ENCODE data around the gene KRT78.

The KRT78 gene

DNA sequence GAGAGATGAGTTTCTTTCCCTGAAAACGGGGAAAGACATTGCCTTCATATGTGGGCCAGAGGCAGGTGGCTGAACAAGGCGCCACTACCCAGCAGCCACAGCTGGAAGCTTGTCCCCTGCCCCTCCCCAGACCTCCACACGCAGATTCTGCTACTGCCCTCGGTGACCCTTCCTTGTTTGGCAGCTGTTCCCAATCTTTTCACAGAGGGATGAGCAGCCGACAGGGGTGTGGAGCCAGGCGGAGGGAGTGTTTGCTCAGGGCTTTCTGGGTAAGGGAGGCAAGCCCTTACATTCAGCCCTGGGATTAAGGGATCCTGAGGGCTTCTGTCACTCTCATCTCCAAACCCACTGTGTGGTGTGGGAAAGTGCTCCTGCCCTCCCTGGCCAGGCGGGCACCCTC lies 30.4 kb downstream of the KRT78 start:
- no peak overlapping the region for H3K27ac Mint-ChIP-seq
- no peaks in the 10 kb centered on the region for H3K36me3 Mint-ChIP-seq
- H3K4me3 Mint-ChIP-seq, result no peak overlapping the region
- H3K27me3 Mint-ChIP-seq, result peaks cover 30% of the 10 kb centered on the region
- no peaks in the 10 kb centered on the region for H3K9me3 Mint-ChIP-seq
- ATAC-seq (ENCODE audit: low read depth) (no peak), DNase-seq (ENCODE audit: low spot score in 2 of 2) (no peak)
- no peaks in the 10 kb centered on the region for H3K4me1 Mint-ChIP-seq

DNA sequence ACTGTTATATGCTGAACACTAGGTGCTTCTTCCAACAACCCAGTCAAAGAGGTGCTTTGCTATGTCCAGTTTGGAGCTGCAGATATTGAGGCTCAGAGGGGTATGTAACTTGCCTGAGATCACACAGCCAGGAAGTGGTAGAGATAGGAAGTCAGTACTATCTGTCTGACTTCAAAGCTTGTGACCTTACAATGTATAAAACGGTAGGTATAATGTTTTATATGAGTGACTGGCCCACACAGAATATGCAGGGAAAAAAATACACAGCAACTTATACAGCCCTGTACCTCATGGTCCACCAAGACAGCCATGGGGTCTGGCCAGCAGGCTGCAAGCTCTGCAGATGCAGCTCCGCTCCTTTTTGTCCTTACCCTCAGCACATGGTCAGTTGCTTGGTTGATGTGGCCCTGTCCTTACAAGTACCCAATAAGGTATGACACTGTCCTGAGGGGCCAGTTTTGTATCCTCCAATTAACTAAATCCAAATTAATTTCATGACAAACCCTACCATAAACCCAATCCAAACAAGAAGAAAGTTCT lies 31.0 kb downstream of the KRT78 start:
- H3K27ac Mint-ChIP-seq, result no peak overlapping the region
- H3K27me3 Mint-ChIP-seq, result peaks cover 26% of the 10 kb centered on the region
- no peak overlapping the region for H3K4me3 Mint-ChIP-seq
- H3K36me3 Mint-ChIP-seq, result no peaks in the 10 kb centered on the region
- no peaks in the 10 kb centered on the region for H3K4me1 Mint-ChIP-seq
- DNase-seq (ENCODE audit: low spot score in 2 of 2) (no peak), ATAC-seq (ENCODE audit: low read depth) (no peak)
- no peaks in the 10 kb centered on the region for H3K9me3 Mint-ChIP-seq

DNA sequence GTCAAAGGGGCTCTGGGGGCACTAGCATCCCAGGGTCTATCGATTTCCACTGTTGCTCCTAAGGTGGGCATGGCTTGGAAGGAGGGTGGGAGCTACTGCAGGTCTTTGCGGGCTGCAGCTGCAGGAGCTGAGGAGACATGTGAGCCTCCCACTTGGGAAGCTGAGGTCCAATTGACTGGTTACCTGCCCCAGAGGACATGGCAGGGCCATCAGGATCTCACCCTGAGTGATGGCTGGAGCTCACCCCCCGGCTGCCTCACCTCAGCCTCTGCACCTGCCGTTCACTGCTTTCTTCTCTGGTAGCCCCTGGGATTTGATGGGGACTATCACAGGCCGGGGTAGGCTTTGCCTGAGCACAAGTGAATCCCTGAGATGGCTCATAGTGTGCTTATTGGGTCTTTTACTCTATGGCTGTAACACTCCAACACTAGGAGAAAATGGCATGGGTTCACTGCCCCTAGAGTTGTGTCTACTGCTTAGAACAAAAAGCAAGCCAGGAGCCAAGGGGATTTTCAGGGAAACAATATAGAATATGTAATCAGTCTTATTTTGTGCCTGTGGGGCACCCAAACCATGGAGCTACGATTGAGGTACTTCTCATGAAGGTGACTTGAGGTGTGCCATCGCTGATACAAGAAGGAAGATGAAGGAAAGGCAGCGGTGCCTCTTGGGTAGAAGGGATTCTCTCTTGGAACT lies 31.6 kb downstream of the KRT78 start:
- DNase-seq (ENCODE audit: low spot score in 2 of 2) (no peak), ATAC-seq (ENCODE audit: low read depth) (no peak)
- H3K4me3 Mint-ChIP-seq, result no peak overlapping the region
- no peaks in the 10 kb centered on the region for H3K36me3 Mint-ChIP-seq
- H3K27me3 Mint-ChIP-seq, result peaks cover 24% of the 10 kb centered on the region
- H3K9me3 Mint-ChIP-seq, result no peaks in the 10 kb centered on the region
- no peak overlapping the region for H3K27ac Mint-ChIP-seq
- no peaks in the 10 kb centered on the region for H3K4me1 Mint-ChIP-seq

DNA sequence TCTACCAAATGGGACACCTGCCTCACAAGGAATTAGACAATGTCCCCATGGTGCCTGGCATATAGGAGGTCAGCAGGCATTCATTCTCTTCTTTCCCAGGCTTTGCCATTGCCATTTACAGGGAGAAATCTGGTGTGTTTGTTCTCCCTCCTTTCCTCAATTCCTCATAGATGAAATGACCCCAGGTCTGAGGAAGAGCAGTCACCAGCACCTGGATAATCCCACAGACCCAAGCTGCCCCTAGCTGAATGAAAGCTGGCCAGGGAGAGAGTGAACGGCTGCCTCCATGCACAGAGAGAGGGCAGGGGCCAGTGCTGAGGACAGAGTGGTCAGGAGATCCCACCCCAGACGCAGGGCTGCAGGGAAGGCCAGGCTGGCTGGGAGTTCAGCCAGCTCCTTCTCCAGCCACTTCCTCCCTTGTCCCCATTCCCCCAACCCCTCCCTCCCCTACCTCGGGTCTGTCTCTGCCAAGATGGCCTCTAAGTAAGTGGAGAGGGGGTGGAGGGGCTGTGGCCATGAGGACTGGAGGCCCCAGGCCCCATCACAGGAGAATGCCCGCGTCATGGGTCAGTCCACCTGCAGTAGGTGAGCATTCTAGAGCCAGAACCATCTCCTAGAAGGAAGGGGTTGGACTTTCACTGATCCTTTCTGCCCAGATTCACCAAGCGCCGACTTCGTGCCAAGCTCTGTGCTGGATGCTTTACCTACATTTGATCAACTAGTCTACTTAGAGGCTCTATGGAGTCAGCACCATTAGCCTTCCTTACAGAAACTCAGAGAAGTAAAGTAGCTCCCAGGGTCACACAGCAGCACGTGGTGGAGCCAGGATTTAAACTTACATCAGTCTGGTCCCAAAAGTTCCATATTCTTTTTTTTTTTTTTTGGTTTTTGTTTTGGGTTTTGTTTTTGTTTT lies 32.9 kb downstream of the KRT78 start:
- H3K27ac Mint-ChIP-seq, result no peak overlapping the region
- ATAC-seq (ENCODE audit: low read depth) (no peak), DNase-seq (ENCODE audit: low spot score in 2 of 2) (no peak)
- no peaks in the 10 kb centered on the region for H3K36me3 Mint-ChIP-seq
- no peaks in the 10 kb centered on the region for H3K9me3 Mint-ChIP-seq
- H3K4me3 Mint-ChIP-seq, result no peak overlapping the region
- no peaks in the 10 kb centered on the region for H3K4me1 Mint-ChIP-seq
- H3K27me3 Mint-ChIP-seq, result peaks cover 22% of the 10 kb centered on the region

DNA sequence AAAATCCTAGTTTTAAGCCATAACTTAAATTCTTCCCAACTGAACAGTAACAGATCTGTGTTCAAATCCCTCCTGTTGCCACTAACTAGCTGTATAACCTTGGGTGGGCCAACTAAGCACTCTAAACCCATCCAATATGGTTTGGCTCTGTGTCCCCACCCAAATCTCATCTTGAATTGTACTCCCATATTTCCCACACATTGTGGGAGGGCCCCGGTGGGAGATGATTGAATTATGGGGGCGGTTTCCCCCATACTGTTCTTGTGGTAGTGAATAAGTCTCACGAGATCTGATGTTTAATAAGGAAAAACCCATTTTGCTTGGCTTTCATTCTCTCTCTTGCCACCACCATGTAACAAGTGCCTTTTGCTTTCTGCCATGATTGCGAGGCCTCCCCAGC lies 33.6 kb downstream of the KRT78 start:
- no peak for DNase-seq (ENCODE audit: low spot score in 2 of 2)
- Mint-ChIP-seq H3K4me1 (no peaks in the 10 kb centered on the region), H3K36me3 (no peaks in the 10 kb centered on the region), H3K9me3 (no peaks in the 10 kb centered on the region), H3K4me3 (no peak overlapping the region), H3K27me3 (peaks cover 19% of the 10 kb centered on the region), H3K27ac (no peak overlapping the region)
- no peak for ATAC-seq (ENCODE audit: low read depth)

DNA sequence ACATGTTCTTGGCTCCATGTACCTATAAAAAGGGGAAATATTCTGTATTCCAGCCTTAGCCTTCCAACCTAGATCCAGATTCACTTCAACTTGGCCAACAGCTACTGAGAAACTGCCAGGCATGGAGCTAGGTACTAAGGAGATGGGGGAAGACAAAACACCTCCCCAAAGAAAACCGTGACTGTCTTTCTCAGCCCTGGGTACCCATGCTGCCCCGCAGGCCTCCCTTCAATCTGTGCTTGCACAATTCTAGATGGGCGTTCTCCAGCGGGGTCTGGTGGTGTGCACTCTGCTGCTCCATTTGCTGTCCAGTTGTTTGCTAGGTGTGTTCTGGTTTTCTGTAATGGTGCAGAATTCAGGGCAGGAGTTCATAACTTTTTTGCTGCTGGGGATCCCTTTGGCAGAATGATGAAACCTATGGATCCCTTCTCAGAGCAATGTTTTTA lies 34.1 kb downstream of the KRT78 start:
- Mint-ChIP-seq H3K27me3 (peaks cover 18% of the 10 kb centered on the region), H3K27ac (no peak overlapping the region), H3K4me1 (no peaks in the 10 kb centered on the region)

GRCh38 chr12:52813885-52814709 lies 34.7 kb downstream of the KRT78 start, which contains the start of gene KRT4:
TSS of gene KRT4 (minus strand) at chr12:52814116. CDS start at chr12:52814058, 58 bp downstream.
- H3K27ac Mint-ChIP-seq, result no peak within 1 kb of the TSS
- no peak for DNase-seq (ENCODE audit: low spot score in 2 of 2)
- H3K36me3 Mint-ChIP-seq, result no peaks in the 10 kb centered on the region
- ATAC-seq (ENCODE audit: low read depth), result no peak
- H3K9me3 Mint-ChIP-seq, result no peaks in the 10 kb centered on the region
- no peaks in the 10 kb centered on the region for H3K4me1 Mint-ChIP-seq
- peaks cover 16% of the 10 kb centered on the region for H3K27me3 Mint-ChIP-seq
- H3K4me3 Mint-ChIP-seq, result no peak within 1 kb of the TSS

More for the DNA sequence above, 34.1 kb downstream of the KRT78 start:
- H3K9me3 Mint-ChIP-seq, result no peaks in the 10 kb centered on the region
- no peaks in the 10 kb centered on the region for H3K36me3 Mint-ChIP-seq
- ATAC-seq (ENCODE audit: low read depth) (no peak), DNase-seq (ENCODE audit: low spot score in 2 of 2) (no peak)
- no peak overlapping the region for H3K4me3 Mint-ChIP-seq

DNA sequence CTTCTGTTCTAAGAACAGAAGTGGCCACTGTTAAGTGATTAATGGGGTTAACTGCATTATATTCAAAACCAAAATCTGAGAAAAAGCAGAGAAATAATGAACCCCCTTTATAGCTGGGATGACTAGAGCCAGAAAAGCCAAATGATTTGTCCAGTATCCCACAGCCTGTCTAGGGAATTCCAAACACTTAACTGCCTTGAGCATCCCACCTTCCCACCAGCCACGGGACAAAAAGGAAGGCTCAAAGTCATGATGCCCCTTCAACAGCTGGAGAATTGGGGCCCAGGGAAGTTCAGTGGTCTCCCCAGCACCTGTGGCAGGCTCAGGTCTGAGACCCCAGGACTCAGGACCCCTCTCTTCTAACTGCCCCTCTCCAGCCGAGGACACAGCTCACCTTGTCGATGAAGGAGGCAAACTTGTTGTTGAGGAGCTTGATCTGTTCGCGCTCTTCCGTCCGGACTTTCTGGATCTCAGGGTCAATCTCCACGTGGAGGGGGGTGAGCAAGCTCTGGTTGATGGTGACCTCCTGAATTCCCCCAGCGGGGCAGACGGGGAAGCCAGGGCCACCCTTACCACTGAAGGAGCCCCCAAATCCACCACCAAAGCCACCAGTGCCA lies 35.5 kb downstream of the KRT78 start:
- DNase-seq (ENCODE audit: low spot score in 2 of 2), result no peak
- no peaks in the 10 kb centered on the region for H3K9me3 Mint-ChIP-seq
- H3K36me3 Mint-ChIP-seq, result no peaks in the 10 kb centered on the region
- ATAC-seq (ENCODE audit: low read depth), result no peak
- H3K27me3 Mint-ChIP-seq, result peaks cover 12% of the 10 kb centered on the region
- no peaks in the 10 kb centered on the region for H3K4me1 Mint-ChIP-seq
- no peak overlapping the region for H3K4me3 Mint-ChIP-seq
- H3K27ac Mint-ChIP-seq, result no peak overlapping the region

GRCh38 chr12:52812749-52813148 lies 36.0 kb downstream of the KRT78 start:
- peaks cover 14% of the 10 kb centered on the region for H3K27me3 Mint-ChIP-seq

DNA sequence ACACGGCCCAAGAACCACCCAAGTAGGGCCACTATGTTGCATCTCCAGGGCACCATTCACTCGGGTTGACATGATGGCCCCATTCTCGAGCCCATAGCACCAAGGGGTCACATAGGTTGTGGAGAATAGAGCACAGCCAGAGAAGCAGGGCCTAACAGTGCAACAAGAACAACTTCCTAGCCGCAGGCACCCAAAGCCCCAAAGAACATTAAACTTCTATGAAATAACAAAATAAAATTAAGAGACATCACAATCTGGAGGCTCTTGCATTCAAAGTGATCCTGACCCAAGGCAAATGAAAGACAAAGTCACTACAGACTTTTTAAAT lies 36.8 kb downstream of the KRT78 start:
- Mint-ChIP-seq H3K27me3 (peaks cover 12% of the 10 kb centered on the region), H3K27ac (no peak overlapping the region), H3K4me1 (no peaks in the 10 kb centered on the region), H3K4me3 (no peak overlapping the region), H3K9me3 (no peaks in the 10 kb centered on the region), H3K36me3 (no peaks in the 10 kb centered on the region)
- DNase-seq (ENCODE audit: low spot score in 2 of 2), result no peak
- no peak for ATAC-seq (ENCODE audit: low read depth)

More at GRCh38 chr12:52812749-52813148, 36.0 kb downstream of the KRT78 start:
- H3K4me1 Mint-ChIP-seq, result no peaks in the 10 kb centered on the region
- H3K4me3 Mint-ChIP-seq, result no peak overlapping the region
- no peaks in the 10 kb centered on the region for H3K9me3 Mint-ChIP-seq
- no peak for ATAC-seq (ENCODE audit: low read depth)
- no peak overlapping the region for H3K27ac Mint-ChIP-seq
- no peaks in the 10 kb centered on the region for H3K36me3 Mint-ChIP-seq
- no peak for DNase-seq (ENCODE audit: low spot score in 2 of 2)

GRCh38 chr12:52811191-52812072 lies 37.4 kb downstream of the KRT78 start:
- DNase-seq (ENCODE audit: low spot score in 2 of 2) (no peak), ATAC-seq (ENCODE audit: low read depth) (no peak)
- Mint-ChIP-seq H3K9me3 (no peaks in the 10 kb centered on the region), H3K4me1 (no peaks in the 10 kb centered on the region), H3K27ac (no peak overlapping the region), H3K27me3 (peaks cover 15% of the 10 kb centered on the region), H3K36me3 (no peaks in the 10 kb centered on the region), H3K4me3 (no peak overlapping the region)

DNA sequence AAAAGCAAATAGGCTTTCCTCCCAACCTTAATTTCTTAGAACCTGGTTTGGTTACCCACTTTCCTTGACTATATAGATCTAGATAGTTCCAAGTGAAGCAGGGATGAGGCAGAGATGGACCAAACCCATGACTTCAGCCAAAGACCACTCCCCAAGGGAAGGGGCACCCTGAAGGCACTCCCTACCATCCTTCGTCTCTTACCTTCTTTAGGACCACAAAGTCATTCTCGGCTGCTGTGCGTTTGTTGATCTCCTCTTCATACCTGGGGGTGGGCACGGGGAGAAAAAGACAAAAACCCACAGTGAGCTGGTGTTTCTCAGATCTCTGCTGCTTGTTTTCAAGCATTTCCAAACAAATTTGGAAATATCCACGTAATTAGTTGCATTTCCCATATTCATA lies 38.2 kb downstream of the KRT78 start:
- Mint-ChIP-seq H3K9me3 (no peaks in the 10 kb centered on the region), H3K4me1 (no peaks in the 10 kb centered on the region), H3K27ac (no peak overlapping the region), H3K36me3 (no peaks in the 10 kb centered on the region), H3K4me3 (no peak overlapping the region), H3K27me3 (peaks cover 18% of the 10 kb centered on the region)
- ATAC-seq (ENCODE audit: low read depth), result no peak
- no peak for DNase-seq (ENCODE audit: low spot score in 2 of 2)

DNA sequence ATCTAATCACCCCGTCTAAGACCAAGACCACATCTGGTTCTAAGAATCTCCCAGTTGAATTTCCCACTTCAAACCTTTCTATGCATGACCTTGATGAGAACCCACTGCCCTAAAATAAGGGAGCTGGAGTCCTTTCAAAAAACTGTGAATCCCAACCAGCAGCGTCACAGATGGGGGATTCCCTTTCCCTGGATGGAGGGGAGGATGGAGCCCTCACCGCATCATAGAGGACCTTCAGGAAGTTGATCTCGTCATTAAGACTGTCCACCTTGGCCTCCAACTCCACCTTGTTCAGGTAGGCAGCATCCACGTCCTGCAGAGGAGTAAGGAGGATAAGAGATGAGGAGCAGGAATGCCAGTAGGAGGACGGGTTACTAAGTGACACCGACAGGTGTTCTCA lies 39.6 kb downstream of the KRT78 start:
- ATAC-seq (ENCODE audit: low read depth), result no peak
- Mint-ChIP-seq H3K27me3 (peaks cover 15% of the 10 kb centered on the region), H3K27ac (no peak overlapping the region)

More for the DNA sequence above, 39.6 kb downstream of the KRT78 start:
- no peaks in the 10 kb centered on the region for H3K36me3 Mint-ChIP-seq
- H3K4me3 Mint-ChIP-seq, result no peak overlapping the region
- H3K9me3 Mint-ChIP-seq, result no peaks in the 10 kb centered on the region
- no peaks in the 10 kb centered on the region for H3K4me1 Mint-ChIP-seq
- no peak for DNase-seq (ENCODE audit: low spot score in 2 of 2)

Data from memory B cell (primary cell).